WTC11 (cell line): ENCODE measurements around the gene PYGB. TPM values are rescaled to one million over a fixed set of nuclear protein-coding genes. Genes with fewer than 3 reads are reported as not detected.

Experiments
- ATAC-seq: fragments of 200-7000 bp; cut with Tn5 transposase; 2 replicates; pipeline ENCODE4 v1.10.0; 2021; ENCODE audit warnings: mild to moderate bottlenecking, moderate library complexity
- CTCF ChIA-PET: fragments of 300-600 bp; sonication (Branson Sonifier 250); formaldehyde crosslinking; loops from one replicate; lab custom pipeline; 2021; ENCODE audit warnings: antibody characterized with exemption; lab: Charles Lee
- POLR2A ChIA-PET: fragments of 350-600 bp; sonication (Branson Sonifier 250); formaldehyde crosslinking; loops from one replicate; lab custom pipeline; 2021; ENCODE audit warnings: antibody characterized with exemption; lab: Charles Lee
- DNase-seq: peaks from one replicate; pipeline ENCODE4 v3.0.0; 2021; ENCODE audit warnings: low spot score
- H3K27ac Mint-ChIP-seq: 2 replicates; pipeline ENCODE4 v1.8.0; 2021; ENCODE audit warnings: mixed read lengths
- H3K27me3 Mint-ChIP-seq: 2 replicates; pipeline ENCODE4 v1.8.0; 2021; ENCODE audit warnings: low read depth, mild to moderate bottlenecking, moderate library complexity, mixed read lengths
- H3K36me3 Mint-ChIP-seq: 2 replicates; pipeline ENCODE4 v1.8.0; 2021; ENCODE audit warnings: mixed read lengths
- H3K4me1 Mint-ChIP-seq: 2 replicates; pipeline ENCODE4 v1.8.0; 2022; ENCODE audit warnings: mixed read lengths
- H3K4me3 Mint-ChIP-seq: 2 replicates; pipeline ENCODE4 v1.8.0; 2021; ENCODE audit warnings: mild to moderate bottlenecking, moderate library complexity, mixed read lengths
- H3K9me3 Mint-ChIP-seq: 2 replicates; pipeline ENCODE4 v1.8.0; 2021; ENCODE audit warnings: mixed read lengths
- CBFB ChIP-seq: sonication (generic); formaldehyde crosslinking; IDR thresholded peaks from 2 replicates; pipeline ENCODE4 v1.8.1; 2022; ENCODE audit warnings: mild to moderate bottlenecking, low read depth, missing genetic modification reagents
- CREB1 ChIP-seq: sonication (generic); formaldehyde crosslinking; IDR thresholded peaks from 2 replicates; pipeline ENCODE4 v1.8.0; 2023; ENCODE audit warnings: mild to moderate bottlenecking, missing genetic modification reagents
- CTCF ChIP-seq: fragments of 200-600 bp; IDR thresholded peaks from 2 replicates; pipeline ENCODE4 v1.8.0; 2022; ENCODE audit warnings: antibody characterized with exemption
- PRRX2 ChIP-seq: fragments of 250-450 bp; sonication (Bioruptor Pico); IDR thresholded peaks from 2 replicates; pipeline ENCODE4 v1.8.0; 2021; ENCODE audit warnings: mild to moderate bottlenecking
- RELA ChIP-seq: sonication (generic); formaldehyde crosslinking; IDR thresholded peaks from 2 replicates; pipeline ENCODE4 v1.8.1; 2022; ENCODE audit warnings: missing genetic modification reagents, mild to moderate bottlenecking, borderline replicate concordance
- USF2 ChIP-seq: sonication (generic); formaldehyde crosslinking; IDR thresholded peaks from 2 replicates; pipeline ENCODE4 v1.8.1; 2023; ENCODE audit warnings: mild to moderate bottlenecking, missing genetic modification reagents, moderate library complexity
- ZBTB21 ChIP-seq: sonication (generic); formaldehyde crosslinking; IDR thresholded peaks from 2 replicates; pipeline ENCODE4 v1.8.1; 2023; ENCODE audit warnings: mild to moderate bottlenecking, missing genetic modification reagents, borderline replicate concordance
- ZNF317 ChIP-seq: sonication (generic); formaldehyde crosslinking; IDR thresholded peaks from 2 replicates; pipeline ENCODE4 v1.8.1; 2023; ENCODE audit warnings: low read depth, mild to moderate bottlenecking, moderate library complexity, missing genetic modification reagents, borderline replicate concordance
- ZNF396 ChIP-seq: fragments of 250-450 bp; sonication (Bioruptor Pico); IDR thresholded peaks from 2 replicates; pipeline ENCODE4 v1.8.0; 2021; ENCODE audit warnings: mild to moderate bottlenecking, moderate library complexity, borderline replicate concordance
- total RNA-seq: library from RNA; stranded (reverse); gene quantifications from 3 replicates; pipeline ENCODE4 v1.2.3, GENCODE V29; 2021
- TF ChIP-seq, protein P1 (sequence below): sonication (generic); formaldehyde crosslinking; IDR thresholded peaks from 2 replicates; pipeline ENCODE4 v1.8.0; 2022; ENCODE audit warnings: missing genetic modification reagents
- TF ChIP-seq, protein P2 (sequence below): fragments of 250-450 bp; sonication (Bioruptor Pico); IDR thresholded peaks from 2 replicates; pipeline ENCODE4 v1.9.0; 2021; ENCODE audit warnings: mild to moderate bottlenecking
- TF ChIP-seq, protein P3 (sequence below): sonication (generic); formaldehyde crosslinking; IDR thresholded peaks from 2 replicates; pipeline ENCODE4 v1.8.1; 2023; ENCODE audit warnings: mild to moderate bottlenecking, missing genetic modification reagents, moderate library complexity

The PYGB gene
- total RNA-seq, 1 experiment from 2014 or later: 48.5 TPM

GRCh38 chr20:25204550-25205276 lies 43.2 kb upstream of the PYGB start:
- H3K4me1 Mint-ChIP-seq: peaks cover 21% of the 10 kb centered on the region
- 0 out of 2 replicates have a peak, but pooled peaks cover 3% of the 10 kb centered on the region for H3K36me3 Mint-ChIP-seq
- H3K9me3 Mint-ChIP-seq: no peaks in the 10 kb centered on the region
- DNase-seq: no peak
- peak overlapping the region; percentile 80 for H3K27ac Mint-ChIP-seq
- no peaks in the 10 kb centered on the region for H3K27me3 Mint-ChIP-seq
- peak; percentile 36; the same call in 1 of the 2 replicates for ATAC-seq
- H3K4me3 Mint-ChIP-seq: no peak overlapping the region
- POLR2A ChIA-PET: no interaction called here
- CTCF ChIA-PET: interaction anchor here (1.7 kb wide), 1 partner anchor 43 kb away, joined by 8 read pairs; the partner anchor contains the start of gene PYGB
- TF ChIP-seq RELA: no peak

- TF ChIP-seq ZNF396 (CRISPR knock-in tag) (no peak), PRRX2 (CRISPR knock-in tag) (no peak), CBFB (no peak), CREB1 (CRISPR knock-in tag) (no peak)
- TF ChIP-seq, protein P1, sequence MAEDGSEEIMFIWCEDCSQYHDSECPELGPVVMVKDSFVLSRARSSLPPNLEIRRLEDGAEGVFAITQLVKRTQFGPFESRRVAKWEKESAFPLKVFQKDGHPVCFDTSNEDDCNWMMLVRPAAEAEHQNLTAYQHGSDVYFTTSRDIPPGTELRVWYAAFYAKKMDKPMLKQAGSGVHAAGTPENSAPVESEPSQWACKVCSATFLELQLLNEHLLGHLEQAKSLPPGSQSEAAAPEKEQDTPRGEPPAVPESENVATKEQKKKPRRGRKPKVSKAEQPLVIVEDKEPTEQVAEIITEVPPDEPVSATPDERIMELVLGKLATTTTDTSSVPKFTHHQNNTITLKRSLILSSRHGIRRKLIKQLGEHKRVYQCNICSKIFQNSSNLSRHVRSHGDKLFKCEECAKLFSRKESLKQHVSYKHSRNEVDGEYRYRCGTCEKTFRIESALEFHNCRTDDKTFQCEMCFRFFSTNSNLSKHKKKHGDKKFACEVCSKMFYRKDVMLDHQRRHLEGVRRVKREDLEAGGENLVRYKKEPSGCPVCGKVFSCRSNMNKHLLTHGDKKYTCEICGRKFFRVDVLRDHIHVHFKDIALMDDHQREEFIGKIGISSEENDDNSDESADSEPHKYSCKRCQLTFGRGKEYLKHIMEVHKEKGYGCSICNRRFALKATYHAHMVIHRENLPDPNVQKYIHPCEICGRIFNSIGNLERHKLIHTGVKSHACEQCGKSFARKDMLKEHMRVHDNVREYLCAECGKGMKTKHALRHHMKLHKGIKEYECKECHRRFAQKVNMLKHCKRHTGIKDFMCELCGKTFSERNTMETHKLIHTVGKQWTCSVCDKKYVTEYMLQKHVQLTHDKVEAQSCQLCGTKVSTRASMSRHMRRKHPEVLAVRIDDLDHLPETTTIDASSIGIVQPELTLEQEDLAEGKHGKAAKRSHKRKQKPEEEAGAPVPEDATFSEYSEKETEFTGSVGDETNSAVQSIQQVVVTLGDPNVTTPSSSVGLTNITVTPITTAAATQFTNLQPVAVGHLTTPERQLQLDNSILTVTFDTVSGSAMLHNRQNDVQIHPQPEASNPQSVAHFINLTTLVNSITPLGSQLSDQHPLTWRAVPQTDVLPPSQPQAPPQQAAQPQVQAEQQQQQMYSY (CRISPR knock-in tag): no peak
- Mint-ChIP-seq H3K9me3 (no peaks in the 10 kb centered on the region), H3K36me3 (0 out of 2 replicates have a peak, but pooled peaks cover 9% of the 10 kb centered on the region), H3K4me3 (no peak overlapping the region), H3K4me1 (peaks cover 17% of the 10 kb centered on the region), H3K27ac (peak overlapping the region; percentile 80), H3K27me3 (no peaks in the 10 kb centered on the region)
- ATAC-seq (peak; percentile 57), DNase-seq (no peak)
- CTCF ChIA-PET: interaction anchor here (1.7 kb wide), 1 partner anchor 42 kb away, joined by 8 read pairs; the partner anchor contains the start of gene PYGB
- POLR2A ChIA-PET: no interaction called here
Measured at GRCh38 chr20:25205277-25206062, 42.4 kb upstream of the PYGB start.

DNA sequence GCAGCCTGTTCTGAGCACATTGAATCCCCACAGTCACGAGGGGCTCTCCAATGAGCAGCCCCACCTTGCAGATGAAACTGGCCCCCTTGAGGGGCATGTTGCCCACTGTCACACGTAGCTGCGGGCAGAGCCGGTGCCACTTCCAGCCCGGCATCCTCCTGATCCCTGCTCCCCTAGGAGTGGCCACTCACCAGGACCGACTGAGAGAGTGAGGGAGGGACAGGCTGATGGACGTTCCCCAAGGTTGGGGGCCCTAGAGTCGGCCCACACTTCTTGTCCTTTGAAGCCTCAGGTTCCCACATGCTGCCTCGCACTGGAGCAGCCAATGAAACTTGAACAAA lies 41.9 kb upstream of the PYGB start:
- H3K36me3 Mint-ChIP-seq: 0 out of 2 replicates have a peak, but pooled peaks cover 9% of the 10 kb centered on the region
- TF ChIP-seq, protein P2, sequence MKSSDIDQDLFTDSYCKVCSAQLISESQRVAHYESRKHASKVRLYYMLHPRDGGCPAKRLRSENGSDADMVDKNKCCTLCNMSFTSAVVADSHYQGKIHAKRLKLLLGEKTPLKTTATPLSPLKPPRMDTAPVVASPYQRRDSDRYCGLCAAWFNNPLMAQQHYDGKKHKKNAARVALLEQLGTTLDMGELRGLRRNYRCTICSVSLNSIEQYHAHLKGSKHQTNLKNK (CRISPR knock-in tag): no peak
- TF ChIP-seq CBFB: no peak
- TF ChIP-seq, protein P3, sequence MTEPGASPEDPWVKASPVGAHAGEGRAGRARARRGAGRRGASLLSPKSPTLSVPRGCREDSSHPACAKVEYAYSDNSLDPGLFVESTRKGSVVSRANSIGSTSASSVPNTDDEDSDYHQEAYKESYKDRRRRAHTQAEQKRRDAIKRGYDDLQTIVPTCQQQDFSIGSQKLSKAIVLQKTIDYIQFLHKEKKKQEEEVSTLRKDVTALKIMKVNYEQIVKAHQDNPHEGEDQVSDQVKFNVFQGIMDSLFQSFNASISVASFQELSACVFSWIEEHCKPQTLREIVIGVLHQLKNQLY: no peak
- no peak for TF ChIP-seq ZNF317 (CRISPR knock-in tag)
- TF ChIP-seq CTCF: no peak
- no peak for TF ChIP-seq USF2 (CRISPR knock-in tag)
- no peak for TF ChIP-seq ZBTB21 (CRISPR knock-in tag)
- ATAC-seq (no peak), DNase-seq (no peak)
- ChIA-PET CTCF (no interaction called here), POLR2A (no interaction called here)
- no peak overlapping the region for H3K4me3 Mint-ChIP-seq
- no peaks in the 10 kb centered on the region for H3K27me3 Mint-ChIP-seq
- H3K4me1 Mint-ChIP-seq: peaks cover 17% of the 10 kb centered on the region
- no peaks in the 10 kb centered on the region for H3K9me3 Mint-ChIP-seq
- H3K27ac Mint-ChIP-seq: peak overlapping the region; percentile 11; the same call in 1 of the 2 replicates
